AG04450 (cell line): Measurements from ENCODE around the gene CNTNAP4. TPM values are rescaled to one million over a fixed set of nuclear protein-coding genes. Genes with fewer than 3 reads are reported as not detected.

ENCODE experiments used
- CTCF ChIA-PET: fragments of 300-600, 350-600 bp; formaldehyde crosslinking; extraction: SDS; loops from one replicate; lab custom pipeline; 2022; ENCODE audit warnings: antibody characterized with exemption, inconsistent platforms; lab: Charles Lee
- POLR2A ChIA-PET: fragments of 350-600 bp; formaldehyde crosslinking; extraction: SDS; loops from one replicate; lab custom pipeline; 2021; ENCODE audit warnings: antibody characterized with exemption, inconsistent platforms; lab: Yijun Ruan, JAX
- DNase-seq: peaks from one replicate; pipeline ENCODE4 v3.0.0-alpha.2; 2011; ENCODE audit warnings: low read depth, low spot score
- H3K27ac ChIP-seq: one replicate; pipeline ENCODE4 v1.5.1; 2012; ENCODE audit warnings: low read depth, low read length, control low read depth
- H3K27me3 ChIP-seq: one replicate; pipeline ENCODE4 v1.6.0; 2012; ENCODE audit warnings: low read length; ENCODE audit not compliant: control insufficient read depth, insufficient read depth
- H3K4me3 ChIP-seq: 2 replicates; pipeline ENCODE4 v1.5.1; 2011; ENCODE audit warnings: mild to moderate bottlenecking, low read depth, low read length, control low read depth
- H3K9me3 ChIP-seq: 2 replicates; pipeline ENCODE4 v1.5.1; 2012; ENCODE audit warnings: low read length; ENCODE audit not compliant: control insufficient read depth, insufficient read depth
- CTCF ChIP-seq: IDR thresholded peaks from 2 replicates; pipeline ENCODE4 v1.5.1; 2011; ENCODE audit warnings: low read depth, low read length, control low read depth, inconsistent platforms
- polyA plus RNA-seq: library from polyadenylated mRNA; depleted of rRNA; stranded (reverse); fragments of >200 nt; gene quantifications from 2 replicates; pipeline ENCODE4 v1.2.3, GENCODE V29; 2011

The CNTNAP4 gene
- polyA plus RNA-seq, 1 experiment, result not detected

DNA sequence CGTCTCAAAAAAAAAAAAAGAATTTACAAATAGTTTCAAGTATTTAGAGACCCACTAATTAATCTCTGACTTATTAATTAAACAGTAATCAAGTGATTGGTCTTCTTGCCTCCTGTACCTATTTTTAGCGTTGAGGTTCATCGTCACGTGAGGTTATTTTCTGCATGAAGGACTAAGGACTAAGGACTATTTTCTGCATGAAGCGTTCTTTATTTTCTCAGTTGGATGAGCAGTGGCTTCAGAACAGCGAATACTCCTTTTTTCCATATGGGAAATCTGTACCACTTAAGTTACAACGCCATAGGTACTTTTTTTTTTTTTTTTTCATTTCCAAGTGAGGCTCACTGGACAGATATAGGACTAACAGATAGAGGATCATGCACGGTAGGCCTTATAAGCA is 224.9 kb downstream of the CNTNAP4 start:
- no peak for TF ChIP-seq CTCF
- ChIA-PET POLR2A (no interaction called here), CTCF (no interaction called here)
- no peaks in the 10 kb centered on the region for H3K27me3 ChIP-seq
- no peak overlapping the region for H3K27ac ChIP-seq
- DNase-seq, result no peak
- H3K9me3 ChIP-seq, result no peaks in the 10 kb centered on the region; the same call in 1 of the 2 replicates
- no peak overlapping the region for H3K4me3 ChIP-seq

- ChIA-PET POLR2A (no interaction called here), CTCF (no interaction called here)
- no peak for TF ChIP-seq CTCF
Observed at GRCh38 chr16:76502555-76502954, 225.4 kb downstream of the CNTNAP4 start.

GRCh38 chr16:76503091-76503490 is 225.9 kb downstream of the CNTNAP4 start:
- Histone ChIP-seq H3K4me3 (no peak overlapping the region), H3K9me3 (no peaks in the 10 kb centered on the region; the same call in 1 of the 2 replicates), H3K27me3 (no peaks in the 10 kb centered on the region), H3K27ac (no peak overlapping the region)
- DNase-seq, result no peak
- CTCF ChIA-PET, result no interaction called here
- TF ChIP-seq CTCF, result no peak
- POLR2A ChIA-PET, result no interaction called here

More at GRCh38 chr16:76502555-76502954, 225.4 kb downstream of the CNTNAP4 start:
- no peak for DNase-seq
- H3K4me3 ChIP-seq, result no peak overlapping the region
- no peak overlapping the region for H3K27ac ChIP-seq
- H3K9me3 ChIP-seq, result no peaks in the 10 kb centered on the region; the same call in 1 of the 2 replicates
- H3K27me3 ChIP-seq, result no peaks in the 10 kb centered on the region

DNA sequence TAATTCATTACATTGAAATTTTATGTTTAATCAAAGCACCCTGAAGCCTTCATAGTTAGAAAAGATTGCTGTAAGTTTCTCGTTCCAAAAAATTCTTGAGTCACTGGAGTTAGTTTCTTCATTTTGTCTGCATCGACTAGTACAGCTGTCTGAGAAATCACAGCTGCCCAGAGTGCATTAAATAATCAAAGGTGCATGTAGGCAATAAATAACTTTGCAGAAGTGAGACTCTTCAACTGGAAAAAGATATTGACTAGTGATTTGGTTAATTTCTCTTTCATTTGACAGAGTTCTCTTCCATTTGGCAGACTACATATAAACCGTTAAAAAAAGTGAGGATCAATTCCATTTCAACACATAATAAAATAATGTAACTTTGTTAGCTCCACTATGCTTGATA is 234.0 kb downstream of the CNTNAP4 start:
- Histone ChIP-seq H3K9me3 (no peaks in the 10 kb centered on the region), H3K27ac (no peak overlapping the region), H3K27me3 (no peaks in the 10 kb centered on the region), H3K4me3 (no peak overlapping the region)
- POLR2A ChIA-PET, result no interaction called here
- CTCF ChIA-PET, result no interaction called here
- DNase-seq, result no peak
- TF ChIP-seq CTCF, result no peak

DNA sequence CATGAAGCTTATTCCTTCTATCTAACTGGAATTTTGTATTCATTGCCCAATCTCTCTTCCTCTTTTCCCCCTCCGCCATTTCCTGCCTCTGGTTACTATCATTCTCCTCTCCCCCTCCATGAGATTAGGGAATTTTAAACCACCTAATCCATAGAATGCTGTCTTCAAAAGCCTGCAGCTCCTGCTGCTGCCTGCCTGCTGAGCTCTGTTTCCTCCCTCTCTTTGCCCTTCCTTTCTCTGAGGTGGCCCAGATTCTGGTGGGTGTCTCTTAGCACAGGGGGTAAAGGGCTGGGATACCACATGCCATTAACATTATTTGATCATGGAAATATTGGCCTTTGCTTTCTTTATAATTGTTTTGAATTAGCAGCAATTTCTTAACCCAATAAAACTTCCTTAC is 241.6 kb downstream of the CNTNAP4 start:
- no peaks in the 10 kb centered on the region for H3K27me3 ChIP-seq
- H3K4me3 ChIP-seq, result no peak overlapping the region
- no peak overlapping the region for H3K27ac ChIP-seq
- H3K9me3 ChIP-seq, result no peaks in the 10 kb centered on the region
- POLR2A ChIA-PET, result no interaction called here
- DNase-seq, result no peak
- no peak for TF ChIP-seq CTCF
- CTCF ChIA-PET, result no interaction called here
